ENCODE measurements around the gene TMEM134. TPM values are rescaled to one million over a fixed set of nuclear protein-coding genes. Genes with fewer than 3 reads are reported as not detected.

TMEM134 gene
- total and polyA plus RNA-seq, 9 of the 15 experiments (the other 6 are each of a cell fraction or from before 2014, with no cell fraction given): 0.63 to 48.4 (median 10.7) TPM

DNA sequence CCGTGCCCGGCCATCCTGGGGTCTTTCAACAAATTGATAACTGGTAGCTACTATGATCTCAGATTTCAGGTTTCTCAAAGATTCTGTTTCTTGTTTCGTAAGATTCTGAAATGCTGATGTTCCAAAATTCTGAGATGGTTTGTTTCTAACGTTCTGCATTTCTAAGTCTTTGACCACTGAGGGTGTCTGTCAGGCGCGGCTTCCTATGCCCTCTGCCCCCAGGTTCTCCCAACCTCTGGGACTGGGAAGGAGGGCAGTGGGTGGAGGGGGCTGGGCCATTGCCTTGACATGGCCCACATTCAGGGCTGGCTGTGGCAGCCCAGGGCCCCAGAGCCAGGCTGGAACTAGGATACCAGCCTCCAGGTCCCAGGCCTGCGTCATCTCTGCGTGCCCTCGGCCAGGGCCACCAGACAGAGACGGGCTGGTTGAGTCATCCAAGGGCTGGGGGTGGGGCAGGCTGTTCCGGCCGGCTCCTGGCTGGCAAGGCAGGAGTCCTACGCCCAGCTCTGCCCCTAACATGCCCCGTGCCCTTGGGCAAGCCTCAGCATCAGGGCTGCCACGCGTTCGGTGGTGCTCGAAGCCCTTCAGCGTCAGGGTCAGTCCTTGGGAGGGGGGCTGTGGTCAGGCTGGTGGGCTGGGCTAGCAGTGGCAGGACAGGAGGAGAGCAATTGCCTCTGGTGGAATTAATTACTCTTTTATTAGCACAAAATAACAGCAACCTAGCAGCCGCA lies 5.2 kb downstream of the TMEM134 start (continued):
- TF ChIP-seq TBP (optimal IDR thresholded peaks at IDR 0.05; ENCODE audit: low read depth, low read length): peak; percentile 52
- TF ChIP-seq ATF7 (IDR thresholded peaks at IDR 0.05): peak; percentile 78
- TF ChIP-seq HSF4 (CRISPR knock-in tag; IDR thresholded peaks at IDR 0.05; ENCODE audit: borderline replicate concordance): no peak
- peak; percentile 62; the same call in 1 of the 2 replicates for TF ChIP-seq GABPB1 (CRISPR knock-in tag; IDR thresholded peaks at IDR 0.05)
- no peak for TF ChIP-seq TCF15 (CRISPR knock-in tag; IDR thresholded peaks at IDR 0.05)
- TF ChIP-seq GATA2 (CRISPR knock-in tag; IDR thresholded peaks at IDR 0.05): no peak
- TF ChIP-seq WHSC1 (IDR thresholded peaks at IDR 0.05; ENCODE audit: low read length): no peak
- TF ChIP-seq POLR2AphosphoS2 (IDR thresholded peaks at IDR 0.05; ENCODE audit: low read length): no peak; the same call in 1 of the 2 replicates
- TF ChIP-seq ZNF644 (tag; IDR thresholded peaks at IDR 0.05; ENCODE audit: low read depth): peak; percentile 54; the same call in 1 of the 2 replicates
- TF ChIP-seq, protein P1, sequence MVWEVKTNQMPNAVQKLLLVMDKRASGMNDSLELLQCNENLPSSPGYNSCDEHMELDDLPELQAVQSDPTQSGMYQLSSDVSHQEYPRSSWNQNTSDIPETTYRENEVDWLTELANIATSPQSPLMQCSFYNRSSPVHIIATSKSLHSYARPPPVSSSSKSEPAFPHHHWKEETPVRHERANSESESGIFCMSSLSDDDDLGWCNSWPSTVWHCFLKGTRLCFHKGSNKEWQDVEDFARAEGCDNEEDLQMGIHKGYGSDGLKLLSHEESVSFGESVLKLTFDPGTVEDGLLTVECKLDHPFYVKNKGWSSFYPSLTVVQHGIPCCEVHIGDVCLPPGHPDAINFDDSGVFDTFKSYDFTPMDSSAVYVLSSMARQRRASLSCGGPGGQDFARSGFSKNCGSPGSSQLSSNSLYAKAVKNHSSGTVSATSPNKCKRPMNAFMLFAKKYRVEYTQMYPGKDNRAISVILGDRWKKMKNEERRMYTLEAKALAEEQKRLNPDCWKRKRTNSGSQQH (CRISPR knock-in tag; IDR thresholded peaks at IDR 0.05): no peak
- peak; percentile 29; the same call in 1 of the 2 replicates for TF ChIP-seq E2F3 (CRISPR knock-in tag; IDR thresholded peaks at IDR 0.05)
- no peak for TF ChIP-seq SIN3B (IDR thresholded peaks at IDR 0.05; ENCODE audit: low read depth)
- no peak for TF ChIP-seq TAF1 (IDR thresholded peaks at IDR 0.05; ENCODE audit: control insufficient read depth, extremely low read depth, insufficient read depth, low read length, severe bottlenecking)
- TF ChIP-seq MYBL2 (IDR thresholded peaks at IDR 0.05; ENCODE audit: low read depth): no peak
- TF ChIP-seq MYBL2 (CRISPR knock-in tag; IDR thresholded peaks at IDR 0.05; ENCODE audit: borderline replicate concordance): no peak
- TF ChIP-seq HDAC3 (IDR thresholded peaks at IDR 0.05; ENCODE audit: borderline replicate concordance, partially characterized antibody): no peak
- no peak for TF ChIP-seq SP2 (IDR thresholded peaks at IDR 0.05; ENCODE audit: extremely low read depth, low read depth, low read length, poor library complexity, severe bottlenecking)
- TF ChIP-seq BCL6 (CRISPR knock-in tag; IDR thresholded peaks at IDR 0.05): no peak
- no peak for TF ChIP-seq NFIC (IDR thresholded peaks at IDR 0.05)
- peak; percentile 53 for TF ChIP-seq CEBPB (tag; IDR thresholded peaks at IDR 0.05)
- no peak for TF ChIP-seq USF1 (CRISPR knock-in tag; IDR thresholded peaks at IDR 0.05)
- TF ChIP-seq PRDM10 (IDR thresholded peaks at IDR 0.05; ENCODE audit: partially characterized antibody): peak; percentile 9
- TF ChIP-seq TCF7L2 (IDR thresholded peaks at IDR 0.05; ENCODE audit: low read depth, low read length): no peak

Data from K562 (cell line).